Omental fat pad (tissue), 4 donors: ENCODE measurements around the gene ZW10. TPM values are rescaled to one million over a fixed set of nuclear protein-coding genes. Genes with fewer than 3 reads are reported as not detected.
"Not testable (repeated sequence)": the region's sequence is repeated elsewhere in the genome, so short reads cannot be mapped to it uniquely, and the experiment has no call there.

Experiments used
- ATAC-seq: fragments of 150-250 bp; one replicate; pipeline ENCODE4 v1.9.1; 2016; ENCODE audit warnings: mild to moderate bottlenecking, moderate library complexity; ENCODE audit not compliant: low FRiP score
- DNase-seq: peaks from one replicate; pipeline ENCODE4 v3.0.0-alpha.2; 2019; ENCODE audit warnings: low spot score
- CTCF ChIP-seq, 3 donors: fragments of 450-650 bp; IDR thresholded peaks; one replicate each; pipeline ENCODE4 v1.5.1; 2016 to 2017; ENCODE audit warnings: antibody characterized with exemption in 3 of 3, mild to moderate bottlenecking in 3 of 3, moderate library complexity in 2 of 3
- total RNA-seq, 4 donors: library from RNA; depleted of rRNA; stranded (reverse); fragments of >200 nt; gene quantifications; one replicate each; pipeline ENCODE4 v1.1.0, GENCODE V29; 2016

Gene ZW10
- total RNA-seq, 4 donors from 2014 or later, result 9.6 to 12.6 (median 10.3) TPM

- TF ChIP-seq CTCF (IDR thresholded peaks at IDR 0.05), result no peak
- DNase-seq (no peak), ATAC-seq (no peak)
Observed at GRCh38 chr11:113725913-113726312, 47.6 kb downstream of the ZW10 start.

- ATAC-seq (no peak), DNase-seq (no peak)
- TF ChIP-seq CTCF (IDR thresholded peaks at IDR 0.05), result no peak
Observed at GRCh38 chr11:113725407-113725806, 48.1 kb downstream of the ZW10 start.

GRCh38 chr11:113724778-113725177, 48.7 kb downstream of the ZW10 start:
- DNase-seq (no peak), ATAC-seq (no peak)
- TF ChIP-seq CTCF (IDR thresholded peaks at IDR 0.05), result no peak

GRCh38 chr11:113723787-113724186, 49.7 kb downstream of the ZW10 start:
- ATAC-seq (no peak), DNase-seq (no peak)
- no peak for TF ChIP-seq CTCF (IDR thresholded peaks at IDR 0.05)

GRCh38 chr11:113722934-113723333, 50.6 kb downstream of the ZW10 start:
- ATAC-seq, result no peak
- no peak for TF ChIP-seq CTCF (IDR thresholded peaks at IDR 0.05)
- no peak for DNase-seq

GRCh38 chr11:113722221-113722620, 51.3 kb downstream of the ZW10 start:
- ATAC-seq (no peak), DNase-seq (no peak)
- no peak for TF ChIP-seq CTCF (IDR thresholded peaks at IDR 0.05)

- DNase-seq, result no peak
- ATAC-seq, result no peak
- no peak for TF ChIP-seq CTCF (IDR thresholded peaks at IDR 0.05)
Observed at GRCh38 chr11:113721462-113722066, 51.9 kb downstream of the ZW10 start.

- ATAC-seq, DNase-seq: not testable (repeated sequence)
Observed at GRCh38 chr11:113720478-113720877, 53.0 kb downstream of the ZW10 start.
